ENCODE results near the gene PUS10.

- TF ChIP-seq POLR2AphosphoS5 (IDR thresholded peaks at IDR 0.05; ENCODE audit: low read depth) (no peak), EZH2 (IDR thresholded peaks at IDR 0.05; ENCODE audit: low read depth, unreplicated experiment) (no peak), CTCF (conservative IDR thresholded peaks at IDR 0.05; ENCODE audit: low read depth in 2 of 2) (no peak), STAT1 (IDR thresholded peaks at IDR 0.05; ENCODE audit: unreplicated experiment) (no peak), EZH2phosphoT487 (IDR thresholded peaks at IDR 0.05; ENCODE audit: unreplicated experiment) (no peak)
These were observed 45.0 kb downstream of the PUS10 start for GRCh38 chr2:60972889-60973656.
